WI38 (cell line): ENCODE data around the gene ACTL7B.

ENCODE experiments used
- H3K4me3 ChIP-seq: 2 replicates; pipeline ENCODE4 v1.5.1; 2011; ENCODE audit warnings: low read depth, mild to moderate bottlenecking, control low read depth, low read length
- CTCF ChIP-seq: IDR thresholded peaks from 2 replicates; pipeline ENCODE4 v1.5.1; 2012; ENCODE audit warnings: low read depth, mild to moderate bottlenecking, control low read depth, low read length

The ACTL7B gene

GRCh38 chr9:108831496-108832178, 24.1 kb downstream of the ACTL7B start:
- no peak overlapping the region for H3K4me3 ChIP-seq
- no peak for TF ChIP-seq CTCF

- TF ChIP-seq CTCF: no peak
- H3K4me3 ChIP-seq: no peak overlapping the region
Observed at GRCh38 chr9:108830272-108830671, 25.5 kb downstream of the ACTL7B start.

- no peak overlapping the region for H3K4me3 ChIP-seq
- TF ChIP-seq CTCF: no peak
Observed at GRCh38 chr9:108823829-108824228, 32.0 kb downstream of the ACTL7B start.

- TF ChIP-seq CTCF: no peak
- H3K4me3 ChIP-seq: no peak overlapping the region
Observed at GRCh38 chr9:108816037-108816436, 39.7 kb downstream of the ACTL7B start.

GRCh38 chr9:108815156-108815555, 40.6 kb downstream of the ACTL7B start:
- no peak overlapping the region for H3K4me3 ChIP-seq
- TF ChIP-seq CTCF: no peak

GRCh38 chr9:108813951-108814601, 41.7 kb downstream of the ACTL7B start:
- no peak for TF ChIP-seq CTCF
- H3K4me3 ChIP-seq: no peak overlapping the region

- no peak for TF ChIP-seq CTCF
- no peak overlapping the region for H3K4me3 ChIP-seq
Observed at GRCh38 chr9:108812396-108813025, 43.3 kb downstream of the ACTL7B start.
